ENCODE measurements around the gene NQO2. TPM values are rescaled to one million over a fixed set of nuclear protein-coding genes. Genes with fewer than 3 reads are reported as not detected.
"Not testable (repeated sequence)": the region's sequence is repeated elsewhere in the genome, so short reads cannot be mapped to it uniquely, and the experiment has no call there.

NQO2 gene
- total RNA-seq, 1 donor from 2014 or later = 43.2 TPM

GRCh38 chr6:2969549-2969948, 30.1 kb upstream of the NQO2 start:
- intact Hi-C loops (cut with micrococcal nuclease) = no loop called here

- intact Hi-C loops (cut with micrococcal nuclease) = no loop called here
Measured at GRCh38 chr6:2970034-2970685, 29.5 kb upstream of the NQO2 start.

DNA sequence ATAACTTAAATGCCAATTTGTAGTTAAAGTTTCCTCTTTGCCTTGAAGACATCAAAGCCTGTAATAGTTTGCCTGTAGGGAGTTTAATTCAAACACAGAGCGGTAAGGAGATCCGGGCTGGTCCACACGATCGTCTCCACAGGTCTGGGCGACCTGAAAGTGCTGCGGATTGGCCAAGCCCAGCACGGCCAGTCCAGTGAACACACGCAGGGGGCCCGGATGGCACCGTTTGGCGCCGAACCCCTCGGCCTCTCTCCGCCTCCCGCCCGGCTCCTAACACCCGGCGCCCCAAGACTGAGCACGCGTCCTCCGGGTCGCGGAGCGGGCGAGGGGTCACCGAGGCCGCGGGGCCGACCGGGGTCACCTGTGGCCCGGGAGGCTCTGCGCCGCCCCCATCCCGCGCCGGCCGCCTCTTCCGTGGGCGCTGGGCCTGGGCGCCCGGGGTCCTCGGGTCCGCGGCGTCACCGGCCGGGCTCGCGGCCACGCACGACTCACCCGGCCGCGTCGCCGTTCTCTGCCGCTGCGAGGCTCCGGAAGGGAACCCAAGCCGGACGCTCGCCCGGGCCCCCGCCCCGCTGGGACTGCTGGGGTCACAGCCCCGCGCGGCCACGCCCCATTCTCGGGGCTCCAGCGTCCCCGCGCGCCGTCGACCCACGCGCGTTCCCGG, 28.8 kb upstream of the NQO2 start:
- intact Hi-C loops (cut with micrococcal nuclease) = loop anchor here (1.0 kb wide), 2 partner anchors 18 to 31 kb away; no protein-coding TSS in a partner anchor

GRCh38 chr6:2971420-2972218, 28.1 kb upstream of the NQO2 start, which contains the start of gene SERPINB6:
Gene SERPINB6, minus strand, starts transcription at chr6:2971567. Its CDS starts 12,235 bp downstream, at chr6:2959332.
- intact Hi-C loops (cut with micrococcal nuclease) = loop anchor here (1.0 kb wide), 2 partner anchors 18 to 31 kb away; no protein-coding TSS in a partner anchor

GRCh38 chr6:2972219-2972487, 27.5 kb upstream of the NQO2 start:
- intact Hi-C loops (cut with micrococcal nuclease) = not testable (repeated sequence)

DNA sequence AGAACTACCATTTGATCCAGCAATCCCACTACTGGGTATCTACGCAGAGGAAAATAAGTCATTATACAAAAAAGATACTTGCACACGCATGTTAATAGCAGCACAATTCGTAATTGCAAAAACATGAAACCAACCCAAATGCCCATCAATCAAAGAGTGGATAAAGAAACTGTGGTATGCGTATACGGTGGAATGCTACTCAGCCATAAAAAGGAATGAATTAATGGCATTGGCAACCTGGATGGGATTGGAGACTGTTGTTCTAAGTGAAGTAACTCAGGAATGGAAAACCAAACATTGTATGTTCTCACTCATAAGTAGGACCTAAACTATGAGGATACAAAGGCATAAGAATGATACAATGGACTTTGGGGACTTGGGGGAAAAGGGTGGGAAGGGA, 27.0 kb upstream of the NQO2 start:
- intact Hi-C loops (cut with micrococcal nuclease) = not testable (repeated sequence)

DNA sequence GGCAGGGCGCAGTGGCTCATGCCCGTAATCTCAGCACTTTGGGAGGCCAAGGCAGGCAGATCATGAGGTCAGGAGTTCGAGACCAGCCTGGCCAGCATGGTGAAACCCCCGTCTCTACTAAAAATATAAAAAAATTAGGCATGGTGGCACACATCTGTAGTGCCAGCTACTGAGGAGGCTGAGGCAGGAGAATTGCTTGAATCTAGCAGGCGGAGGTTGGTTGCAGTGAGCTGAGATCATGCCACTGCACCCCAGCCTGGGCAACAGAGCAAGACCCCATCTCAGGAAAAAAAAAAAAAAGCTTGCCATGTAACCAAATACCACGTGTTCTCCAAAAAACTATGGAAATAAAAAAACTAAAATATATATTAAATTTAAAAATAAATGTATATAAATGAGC, 26.5 kb upstream of the NQO2 start:
- intact Hi-C loops (cut with micrococcal nuclease) = not testable (repeated sequence)

- intact Hi-C loops (cut with micrococcal nuclease) = no loop called here
Measured at GRCh38 chr6:2973676-2974075, 26.0 kb upstream of the NQO2 start.

- intact Hi-C loops (cut with micrococcal nuclease) = no loop called here
Measured at GRCh38 chr6:2976060-2976459, 23.6 kb upstream of the NQO2 start.

- intact Hi-C loops (cut with micrococcal nuclease) = no loop called here
Measured at GRCh38 chr6:2976571-2977085, 23.1 kb upstream of the NQO2 start.

DNA sequence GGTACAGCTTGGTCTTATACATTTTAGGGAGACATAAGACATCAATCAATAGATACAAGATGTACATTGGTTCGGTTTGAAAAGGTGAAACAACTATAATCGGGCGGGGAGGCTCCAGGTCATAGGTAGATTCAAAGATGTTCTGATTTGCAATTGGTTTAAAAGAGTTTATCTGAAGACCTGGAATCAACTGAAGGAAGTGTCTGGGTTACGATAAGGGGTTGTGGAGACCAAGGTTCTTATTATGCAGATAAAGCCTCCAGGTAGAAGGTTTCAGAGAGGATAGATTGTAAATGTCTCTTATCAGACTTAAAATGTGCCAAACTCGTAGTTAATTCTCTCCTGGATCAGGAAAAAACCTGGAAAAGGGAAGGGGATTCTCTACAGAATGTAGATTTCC, 22.4 kb upstream of the NQO2 start:
- intact Hi-C loops (cut with micrococcal nuclease) = no loop called here

DNA sequence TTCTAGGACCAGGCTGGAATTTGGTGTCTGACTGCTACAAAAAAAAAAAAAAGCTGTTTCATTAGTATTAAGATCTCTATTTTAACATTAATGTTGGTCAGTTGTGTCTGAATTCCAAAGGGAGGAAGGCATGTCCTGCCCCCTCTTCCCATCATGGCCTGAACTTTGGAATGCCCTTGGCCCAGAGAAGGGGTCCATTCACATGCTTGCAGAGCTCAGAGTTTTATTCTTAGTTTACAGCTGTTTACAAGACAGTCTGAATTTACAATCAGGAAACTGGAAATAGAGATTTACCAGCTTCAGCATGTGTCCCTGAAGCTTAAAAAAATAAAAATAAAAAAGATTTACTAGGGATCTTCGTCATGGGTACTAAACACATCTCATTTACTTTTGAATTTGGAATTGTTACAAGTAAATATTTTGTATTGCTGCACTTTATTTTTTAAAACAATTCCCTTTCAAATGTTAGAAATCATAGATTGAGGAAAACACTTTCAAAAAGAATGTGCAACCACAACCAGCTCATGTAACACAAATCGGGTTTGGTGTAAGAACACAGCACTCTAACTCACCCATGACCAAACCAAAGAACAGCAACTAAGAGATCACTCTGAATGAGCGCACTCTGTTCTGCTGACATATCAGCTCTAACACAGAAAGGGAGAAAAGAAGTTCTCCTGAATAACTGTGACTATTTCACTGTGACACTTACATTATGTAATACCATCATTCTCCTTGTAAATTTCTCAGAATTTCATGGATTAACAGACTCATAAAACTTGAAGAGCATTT, 21.7 kb upstream of the NQO2 start:
- intact Hi-C loops (cut with micrococcal nuclease) = no loop called here

DNA sequence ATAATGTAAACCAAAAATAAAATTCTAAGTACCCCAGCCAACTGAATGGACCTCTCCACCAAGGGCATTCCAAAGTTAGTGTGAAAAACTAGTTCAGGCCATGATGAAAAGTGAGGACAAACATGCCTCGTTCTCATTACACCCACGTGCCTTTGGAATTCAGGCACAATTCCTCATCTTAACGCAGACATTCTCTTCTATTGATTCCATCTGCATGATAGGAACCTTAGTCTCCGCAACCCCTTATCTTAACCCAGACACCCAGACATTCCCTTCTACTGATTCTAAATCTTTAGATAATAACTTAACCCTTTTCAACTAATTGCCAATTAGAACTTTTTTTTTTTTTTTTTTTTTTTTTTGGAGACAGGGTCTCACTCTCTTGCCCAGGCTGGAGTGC, 20.8 kb upstream of the NQO2 start:
- intact Hi-C loops (cut with micrococcal nuclease) = no loop called here

DNA sequence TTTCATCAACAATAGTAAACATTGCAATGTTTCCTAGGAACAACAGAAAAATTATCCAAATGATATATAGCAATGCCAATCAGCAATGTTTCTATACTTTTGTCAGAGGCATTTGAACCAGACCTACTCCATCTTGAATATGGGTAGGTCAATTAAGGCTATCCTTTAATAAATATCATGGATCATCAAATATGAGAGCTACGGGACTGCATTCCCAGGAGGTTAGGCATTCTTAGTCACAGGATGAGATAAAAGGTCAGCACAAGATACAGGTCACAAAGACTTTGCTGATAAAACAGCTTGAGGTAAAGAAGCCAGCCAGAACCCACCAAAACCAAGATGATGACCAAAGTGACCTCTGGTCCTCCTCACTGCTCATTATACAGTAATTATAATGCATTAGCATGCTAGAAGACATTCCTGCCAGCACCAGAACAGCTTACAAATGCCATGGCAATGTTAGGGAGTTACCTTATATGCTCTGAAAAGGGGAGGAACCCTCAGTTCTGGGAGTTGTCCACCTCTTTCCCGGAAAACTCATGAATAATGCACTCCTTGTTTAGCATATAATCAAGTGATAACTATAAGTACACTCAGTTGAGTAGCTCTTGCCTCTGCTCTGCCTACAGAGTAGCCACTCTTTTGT, 19.8 kb upstream of the NQO2 start:
- intact Hi-C loops (cut with micrococcal nuclease) = loop anchor here (2.0 kb wide), 1 partner anchor 25 kb away; no protein-coding TSS in a partner anchor

- intact Hi-C loops (cut with micrococcal nuclease) = loop anchor here (2.0 kb wide), 1 partner anchor 26 kb away; no protein-coding TSS in a partner anchor
Measured at GRCh38 chr6:2980465-2980855, 19.2 kb upstream of the NQO2 start.

GRCh38 chr6:2982426-2983117, 17.1 kb upstream of the NQO2 start:
- intact Hi-C loops (cut with micrococcal nuclease) = no loop called here

DNA sequence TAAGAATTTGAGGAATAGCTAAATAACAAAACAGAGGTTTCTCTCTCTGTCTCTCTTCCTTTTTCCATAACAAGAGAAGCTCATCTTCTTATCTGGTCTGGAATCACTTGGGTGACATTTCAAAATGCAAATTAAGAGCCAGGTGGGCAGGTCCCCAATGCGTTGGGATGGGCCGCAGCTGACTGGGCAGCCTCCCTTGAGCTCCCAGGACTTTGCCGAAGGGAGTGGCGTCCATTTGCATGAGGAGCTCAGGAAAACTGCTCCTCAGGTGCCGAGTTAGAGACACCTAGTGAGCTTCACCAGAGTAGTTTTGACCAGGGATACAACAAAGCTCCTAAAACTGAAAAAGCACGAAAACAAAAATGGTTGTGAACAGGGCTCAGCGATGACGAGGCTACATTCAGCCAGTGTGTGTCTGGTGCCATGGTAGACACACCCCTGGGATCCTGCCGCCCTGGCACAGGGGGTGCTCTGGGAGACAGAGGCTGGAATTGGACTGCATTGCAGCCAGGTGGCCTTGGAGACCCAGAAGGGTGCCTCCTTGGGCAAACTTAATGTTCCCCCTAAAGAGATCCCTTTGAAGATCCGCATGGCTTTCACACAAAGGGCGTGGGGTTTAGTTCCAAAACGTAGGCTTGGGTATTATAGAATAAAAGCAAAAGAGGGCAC, 14.8 kb upstream of the NQO2 start:
- intact Hi-C loops (cut with micrococcal nuclease) = no loop called here

DNA sequence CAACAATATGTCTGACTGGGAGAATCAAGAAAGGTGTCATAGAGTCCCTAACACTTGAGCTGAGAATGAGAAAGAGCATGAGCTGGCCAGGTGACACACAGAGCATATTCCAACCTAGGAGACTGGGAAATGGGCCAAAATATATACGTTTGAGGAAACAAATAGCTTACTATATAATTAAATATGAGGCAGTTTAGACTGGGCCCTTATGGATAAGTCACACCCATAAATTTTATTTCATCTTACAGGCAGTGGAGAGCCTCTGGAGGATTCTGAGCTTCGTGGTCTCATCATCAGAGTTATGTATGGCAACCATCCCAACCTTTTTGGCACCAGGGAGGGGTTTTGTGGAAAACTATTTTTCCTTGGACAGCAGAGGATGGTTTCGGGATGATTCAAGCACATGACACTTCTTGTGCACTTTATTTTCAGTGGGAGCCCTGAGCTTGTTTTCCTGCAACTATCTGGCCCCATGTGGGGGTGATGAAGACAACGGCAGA, 12.9 kb upstream of the NQO2 start:
- intact Hi-C loops (cut with micrococcal nuclease) = no loop called here

GRCh38 chr6:2988094-2988425, 11.6 kb upstream of the NQO2 start:
- intact Hi-C loops (cut with micrococcal nuclease) = loop anchor here (2.0 kb wide), 1 partner anchor 129 kb away; no protein-coding TSS in a partner anchor
